Type B pancreatic cell (in vitro differentiated cells): ENCODE results near the gene HDAC11. TPM values are rescaled to one million over a fixed set of nuclear protein-coding genes. Genes with fewer than 3 reads are reported as not detected.

Experiments used
- DNase-seq: peaks from one replicate; pipeline ENCODE4 v3.0.0; 2021; ENCODE audit warnings: mixed read lengths; ENCODE audit not compliant: unreplicated experiment; ENCODE audit errors: extremely low spot score
- H3K27ac Mint-ChIP-seq: 2 replicates; pipeline ENCODE4 v1.8.0; 2021; ENCODE audit warnings: mild to moderate bottlenecking, mixed read lengths
- H3K27me3 Mint-ChIP-seq: 2 replicates; pipeline ENCODE4 v1.8.0; 2021; ENCODE audit warnings: mixed read lengths
- H3K36me3 Mint-ChIP-seq: 2 replicates; pipeline ENCODE4 v1.8.0; 2021; ENCODE audit warnings: mixed read lengths
- H3K4me1 Mint-ChIP-seq: one replicate; pipeline ENCODE4 v1.8.0; 2021; ENCODE audit warnings: mixed read lengths; ENCODE audit not compliant: unreplicated experiment
- H3K4me3 Mint-ChIP-seq: 2 replicates; pipeline ENCODE4 v1.8.0; 2021; ENCODE audit warnings: mild to moderate bottlenecking, mixed read lengths
- H3K9me3 Mint-ChIP-seq: 2 replicates; pipeline ENCODE4 v1.8.0; 2021; ENCODE audit warnings: mixed read lengths
- total RNA-seq: library from RNA; stranded (reverse); gene quantifications from 2 replicates; pipeline ENCODE4 v1.2.1, GENCODE V29; 2021; ENCODE audit warnings: low replicate concordance
- TF ChIP-seq, protein P1 (sequence below): fragments of 200-600 bp; sonication (generic); conservative IDR thresholded peaks from 2 replicates; pipeline ENCODE4 v1.5.0; 2021; ENCODE audit warnings: antibody characterized with exemption, mild to moderate bottlenecking

Gene HDAC11
- total RNA-seq, 1 donor from 2014 or later: 21.9 TPM

DNA sequence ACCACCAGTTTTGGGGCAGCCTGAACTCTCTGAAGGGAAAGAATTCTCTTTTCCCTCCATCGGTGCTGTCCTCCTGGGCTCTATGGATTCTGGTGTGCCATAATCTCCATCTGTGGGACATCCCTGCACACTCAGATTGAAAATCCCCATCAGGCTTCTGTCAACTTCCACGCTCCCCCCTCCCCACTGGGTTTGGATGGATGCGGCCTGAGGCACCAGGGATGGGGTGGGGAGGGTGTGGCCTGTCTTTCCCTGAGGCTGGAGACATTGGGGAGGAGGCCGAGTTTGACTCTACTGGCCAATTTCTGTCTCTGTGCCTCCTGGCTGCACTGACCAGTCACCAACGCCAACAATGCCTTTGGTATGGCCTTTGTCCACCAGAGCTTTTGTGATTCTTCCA is 52.5 kb downstream of the HDAC11 start:
- H3K4me3 Mint-ChIP-seq: no peak overlapping the region
- no peak for DNase-seq
- H3K36me3 Mint-ChIP-seq: no peaks in the 10 kb centered on the region
- H3K27ac Mint-ChIP-seq: no peak overlapping the region
- no peaks in the 10 kb centered on the region for H3K9me3 Mint-ChIP-seq
- TF ChIP-seq, protein P1, sequence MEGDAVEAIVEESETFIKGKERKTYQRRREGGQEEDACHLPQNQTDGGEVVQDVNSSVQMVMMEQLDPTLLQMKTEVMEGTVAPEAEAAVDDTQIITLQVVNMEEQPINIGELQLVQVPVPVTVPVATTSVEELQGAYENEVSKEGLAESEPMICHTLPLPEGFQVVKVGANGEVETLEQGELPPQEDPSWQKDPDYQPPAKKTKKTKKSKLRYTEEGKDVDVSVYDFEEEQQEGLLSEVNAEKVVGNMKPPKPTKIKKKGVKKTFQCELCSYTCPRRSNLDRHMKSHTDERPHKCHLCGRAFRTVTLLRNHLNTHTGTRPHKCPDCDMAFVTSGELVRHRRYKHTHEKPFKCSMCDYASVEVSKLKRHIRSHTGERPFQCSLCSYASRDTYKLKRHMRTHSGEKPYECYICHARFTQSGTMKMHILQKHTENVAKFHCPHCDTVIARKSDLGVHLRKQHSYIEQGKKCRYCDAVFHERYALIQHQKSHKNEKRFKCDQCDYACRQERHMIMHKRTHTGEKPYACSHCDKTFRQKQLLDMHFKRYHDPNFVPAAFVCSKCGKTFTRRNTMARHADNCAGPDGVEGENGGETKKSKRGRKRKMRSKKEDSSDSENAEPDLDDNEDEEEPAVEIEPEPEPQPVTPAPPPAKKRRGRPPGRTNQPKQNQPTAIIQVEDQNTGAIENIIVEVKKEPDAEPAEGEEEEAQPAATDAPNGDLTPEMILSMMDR: no peak
- H3K4me1 Mint-ChIP-seq: peaks cover 51% of the 10 kb centered on the region
- no peaks in the 10 kb centered on the region for H3K27me3 Mint-ChIP-seq

DNA sequence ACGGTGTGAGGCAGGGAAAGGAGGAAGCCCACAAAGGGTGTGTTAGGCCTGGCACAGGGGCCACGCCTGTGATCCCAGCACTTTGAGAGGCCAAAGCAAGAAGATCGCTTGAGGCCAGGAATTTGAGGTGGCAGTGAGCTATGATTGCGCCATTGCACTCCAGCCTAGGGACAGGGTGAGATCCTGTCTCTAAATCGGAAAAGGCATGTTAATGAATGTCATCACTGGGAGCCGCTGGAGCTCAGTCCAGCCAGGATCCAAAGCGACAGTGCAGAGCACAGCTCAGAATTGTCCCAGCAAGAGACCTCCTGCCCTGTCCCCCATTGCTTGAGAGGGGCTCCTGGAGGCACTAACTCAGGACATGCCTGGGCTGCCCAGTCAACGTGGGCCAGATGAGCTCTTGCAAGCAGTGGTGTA is 53.8 kb downstream of the HDAC11 start:
- Mint-ChIP-seq H3K4me3 (no peak overlapping the region), H3K27ac (no peak overlapping the region), H3K4me1 (peaks cover 43% of the 10 kb centered on the region), H3K9me3 (no peaks in the 10 kb centered on the region), H3K36me3 (no peaks in the 10 kb centered on the region), H3K27me3 (no peaks in the 10 kb centered on the region)
- DNase-seq: no peak
- TF ChIP-seq, protein P1: no peak

DNA sequence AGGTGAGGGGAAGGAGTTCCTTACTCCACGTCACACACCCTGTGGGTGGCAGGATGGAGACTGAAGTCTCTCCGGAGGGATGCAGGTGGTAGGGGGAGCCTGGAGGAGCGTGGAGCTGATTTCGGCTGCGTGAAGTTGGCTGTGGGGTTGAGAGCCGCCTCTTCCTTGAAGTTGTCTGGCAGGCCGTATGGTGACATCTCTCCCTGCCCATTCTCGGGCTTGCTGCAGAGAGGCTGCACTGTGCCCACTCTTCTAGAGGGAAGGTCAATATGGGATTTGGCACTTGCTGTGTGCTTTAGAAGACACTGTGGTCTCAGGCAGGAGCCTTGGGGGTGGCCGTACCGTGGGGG is 55.4 kb downstream of the HDAC11 start:
- TF ChIP-seq, protein P1: no peak
- Mint-ChIP-seq H3K4me1 (peaks cover 31% of the 10 kb centered on the region), H3K27me3 (no peaks in the 10 kb centered on the region), H3K4me3 (no peak overlapping the region), H3K36me3 (no peaks in the 10 kb centered on the region), H3K9me3 (no peaks in the 10 kb centered on the region), H3K27ac (peak overlapping the region; percentile 64)
- no peak for DNase-seq

DNA sequence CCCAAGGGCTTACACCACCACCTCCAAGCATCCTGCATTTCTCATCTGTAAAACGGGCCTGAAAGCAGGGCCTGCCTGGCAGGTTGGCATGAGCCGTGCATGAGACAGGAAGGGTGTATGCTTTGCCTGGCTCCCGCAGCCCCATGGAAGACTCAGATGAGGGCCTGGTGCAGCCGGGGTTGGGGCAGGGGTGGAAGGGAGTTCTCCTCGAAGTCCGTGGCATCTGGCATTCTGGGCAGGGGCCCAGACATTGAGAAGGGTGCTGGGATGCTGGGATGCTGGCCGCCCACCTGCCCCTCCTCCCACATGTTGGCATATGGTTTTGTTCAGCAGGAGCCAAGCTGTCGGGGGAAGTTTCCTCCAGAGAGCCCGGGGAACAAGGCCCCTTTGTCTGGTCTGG is 55.8 kb downstream of the HDAC11 start:
- H3K27me3 Mint-ChIP-seq: no peaks in the 10 kb centered on the region
- DNase-seq: no peak
- peak overlapping the region; percentile 64 for H3K27ac Mint-ChIP-seq
- H3K4me1 Mint-ChIP-seq: peaks cover 27% of the 10 kb centered on the region
- TF ChIP-seq, protein P1: no peak
- H3K4me3 Mint-ChIP-seq: no peak overlapping the region
- no peaks in the 10 kb centered on the region for H3K9me3 Mint-ChIP-seq
- no peaks in the 10 kb centered on the region for H3K36me3 Mint-ChIP-seq

DNA sequence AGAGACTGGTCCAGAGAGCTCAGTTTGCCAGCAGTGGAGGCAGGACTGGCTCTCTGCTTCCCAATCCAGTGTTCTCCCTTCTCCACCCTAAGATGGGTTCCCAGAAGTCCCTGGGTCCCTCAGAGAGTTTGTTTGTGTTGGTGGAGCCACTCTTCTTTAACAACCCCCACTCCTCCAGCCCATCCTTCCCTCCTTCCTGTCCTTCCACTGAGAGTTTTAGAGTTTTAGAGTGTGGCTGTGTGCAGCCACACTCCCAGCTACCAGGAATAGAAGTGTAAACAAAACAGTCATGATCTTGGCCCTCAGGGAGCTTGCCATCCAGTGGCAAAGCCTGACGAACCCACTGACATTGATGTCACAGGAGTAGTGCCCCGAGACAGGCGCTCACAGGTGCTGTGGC is 56.3 kb downstream of the HDAC11 start:
- Mint-ChIP-seq H3K4me3 (no peak overlapping the region), H3K9me3 (no peaks in the 10 kb centered on the region), H3K27ac (peak overlapping the region; percentile 41), H3K36me3 (no peaks in the 10 kb centered on the region), H3K27me3 (no peaks in the 10 kb centered on the region), H3K4me1 (peaks cover 26% of the 10 kb centered on the region)
- TF ChIP-seq, protein P1: no peak
- DNase-seq: no peak

DNA sequence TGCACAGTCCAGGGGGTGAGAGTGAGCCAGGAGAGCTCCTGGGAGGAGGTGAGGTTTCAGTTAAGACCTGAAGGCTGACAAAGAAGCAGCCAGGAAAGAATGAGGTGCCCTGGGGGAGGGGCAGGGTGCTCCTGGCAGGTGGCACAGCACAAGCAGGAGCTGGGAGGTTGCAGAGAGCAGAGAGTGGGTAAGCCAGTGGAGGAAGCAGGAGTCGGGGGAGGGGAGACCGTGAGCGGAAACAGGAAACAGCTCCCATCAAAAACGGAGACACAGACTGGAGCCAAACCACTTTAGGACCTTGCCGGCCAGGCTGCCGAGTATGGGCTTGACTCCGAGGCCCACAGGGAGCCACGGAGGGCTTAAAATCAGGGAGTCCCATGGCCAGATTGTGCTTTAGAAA is 56.7 kb downstream of the HDAC11 start:
- TF ChIP-seq, protein P1: no peak
- Mint-ChIP-seq H3K36me3 (no peaks in the 10 kb centered on the region), H3K27ac (peak overlapping the region; percentile 41), H3K4me3 (no peak overlapping the region), H3K9me3 (no peaks in the 10 kb centered on the region), H3K27me3 (no peaks in the 10 kb centered on the region), H3K4me1 (peaks cover 25% of the 10 kb centered on the region)
- DNase-seq: no peak
